Measurements from ENCODE around the gene INTS14. TPM values are rescaled to one million over a fixed set of nuclear protein-coding genes. Genes with fewer than 3 reads are reported as not detected.
"Not testable (repeated sequence)": the region's sequence is repeated elsewhere in the genome, so short reads cannot be mapped to it uniquely, and the experiment has no call there.

Gene INTS14
- total RNA-seq, 1 experiment from 2014 or later: 53.7 TPM

DNA sequence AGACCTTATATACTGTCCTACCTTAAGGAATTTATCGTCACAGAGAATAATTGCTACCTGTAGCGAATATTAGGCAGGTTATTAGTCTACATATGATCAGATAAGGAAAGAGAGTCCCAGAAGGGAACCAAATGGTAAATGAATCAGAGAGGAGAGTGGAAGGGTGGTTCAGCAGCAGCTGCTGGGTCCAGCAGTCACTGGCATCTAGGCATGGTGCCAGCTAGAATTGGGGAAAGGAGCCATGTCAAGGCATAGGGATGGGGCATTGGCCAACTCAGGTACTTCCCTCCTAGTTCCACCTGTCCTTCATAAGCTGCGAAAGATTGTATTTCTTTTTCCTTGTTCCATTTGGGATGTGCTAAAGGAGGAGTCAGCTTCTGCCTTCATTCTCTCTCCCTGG is 57.2 kb downstream of the INTS14 start:
- Histone ChIP-seq H3K4me1 (replicated peaks; ENCODE audit: insufficient read depth) (no peaks in the 10 kb centered on the region), H3K4me3 (no peak overlapping the region), H2AFZ (no peak overlapping the region), H3K9me3 (ENCODE audit: insufficient read depth, low read depth) (no peaks in the 10 kb centered on the region), H3K27ac (no peak overlapping the region), H4K20me1 (ENCODE audit: insufficient read depth) (no peaks in the 10 kb centered on the region), H3K36me3 (ENCODE audit: low read depth) (no peaks in the 10 kb centered on the region), H3K9me2 (ENCODE audit: insufficient read depth) (no peaks in the 10 kb centered on the region), H3K79me2 (ENCODE audit: low read depth) (peaks cover 3% of the 10 kb centered on the region; the same call in 1 of the 2 replicates), H3K4me2 (no peak overlapping the region), H3F3A (ENCODE audit: insufficient read depth, low read depth) (0 out of 2 replicates have a peak, but pooled peaks cover 7% of the 10 kb centered on the region), H3K27me3 (ENCODE audit: insufficient read depth, low read depth) (no peaks in the 10 kb centered on the region)
- no peak for DNase-seq
- intact Hi-C loops (cut with micrococcal nuclease; ENCODE audit: unreplicated experiment): no loop called here
- ChIA-PET CTCF (interaction anchor here (0.6 kb wide), 1 partner anchor 1359 kb away, joined by 6 read pairs; no protein-coding TSS in a partner anchor), POLR2A (ENCODE audit: unreplicated experiment) (no interaction called here)
- TF ChIP-seq EZH2 (IDR thresholded peaks at IDR 0.05; ENCODE audit: low read depth) (no peak), CTCF (conservative IDR thresholded peaks at IDR 0.05) (no peak)
- BruUV-seq (replicated peaks): no TSS peak

DNA sequence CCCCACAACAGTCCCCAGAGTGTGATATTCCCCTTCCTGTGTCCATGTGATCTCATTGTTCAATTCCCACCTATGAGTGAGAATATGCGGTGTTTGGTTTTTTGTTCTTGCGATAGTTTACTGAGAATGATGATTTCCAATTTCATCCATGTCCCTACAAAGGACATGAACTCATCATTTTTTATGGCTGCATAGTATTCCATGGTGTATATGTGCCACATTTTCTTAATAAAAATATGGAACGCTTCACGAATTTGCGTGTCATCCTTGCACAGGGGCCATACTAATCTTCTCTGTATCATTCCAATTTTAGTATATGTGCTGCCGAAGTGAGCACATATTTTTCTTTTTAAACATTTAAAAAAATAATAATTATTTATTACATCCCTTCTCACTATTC is 58.1 kb downstream of the INTS14 start:
- H3K4me3 ChIP-seq; H3K27ac ChIP-seq; H3K4me1 ChIP-seq (replicated peaks; ENCODE audit: insufficient read depth); POLR2A ChIA-PET (ENCODE audit: unreplicated experiment); H3F3A ChIP-seq (ENCODE audit: insufficient read depth, low read depth); H3K9me2 ChIP-seq (ENCODE audit: insufficient read depth); DNase-seq; H3K79me2 ChIP-seq (ENCODE audit: low read depth); H3K9me3 ChIP-seq (ENCODE audit: insufficient read depth, low read depth); intact Hi-C loops (cut with micrococcal nuclease; ENCODE audit: unreplicated experiment); H4K20me1 ChIP-seq (ENCODE audit: insufficient read depth); H3K27me3 ChIP-seq (ENCODE audit: insufficient read depth, low read depth); H2AFZ ChIP-seq; H3K4me2 ChIP-seq; BruUV-seq (replicated peaks); H3K36me3 ChIP-seq (ENCODE audit: low read depth): not testable (repeated sequence)
- CTCF ChIA-PET: interaction anchor here (0.6 kb wide), 1 partner anchor 1360 kb away, joined by 6 read pairs; no protein-coding TSS in a partner anchor

GRCh38 chr15:65551183-65551582 is 59.7 kb downstream of the INTS14 start:
- no TSS peak for BruUV-seq (replicated peaks)
- no peaks in the 10 kb centered on the region for H4K20me1 ChIP-seq (ENCODE audit: insufficient read depth)

More at GRCh38 chr15:65551183-65551582, 59.7 kb downstream of the INTS14 start:
- H2AFZ ChIP-seq: no peak overlapping the region
- H3K27ac ChIP-seq: no peak overlapping the region
- H3K27me3 ChIP-seq (ENCODE audit: insufficient read depth, low read depth): no peaks in the 10 kb centered on the region
- 0 out of 2 replicates have a peak, but pooled peaks cover 7% of the 10 kb centered on the region for H3F3A ChIP-seq (ENCODE audit: insufficient read depth, low read depth)
- H3K79me2 ChIP-seq (ENCODE audit: low read depth): peaks cover 11% of the 10 kb centered on the region
- H3K9me3 ChIP-seq (ENCODE audit: insufficient read depth, low read depth): no peaks in the 10 kb centered on the region
- POLR2A ChIA-PET (ENCODE audit: unreplicated experiment): interaction anchor here (0.9 kb wide), 1 partner anchor 52 kb away, joined by 3 read pairs; no protein-coding TSS in a partner anchor
- no peaks in the 10 kb centered on the region for H3K4me1 ChIP-seq (replicated peaks; ENCODE audit: insufficient read depth)
- no peak for DNase-seq
- no peak overlapping the region for H3K4me2 ChIP-seq
- CTCF ChIA-PET: interaction anchor here (0.6 kb wide), 1 partner anchor 133 kb away, joined by 6 read pairs; no protein-coding TSS in a partner anchor
- H3K36me3 ChIP-seq (ENCODE audit: low read depth): no peaks in the 10 kb centered on the region
- intact Hi-C loops (cut with micrococcal nuclease; ENCODE audit: unreplicated experiment): no loop called here
- no peak for TF ChIP-seq EZH2 (IDR thresholded peaks at IDR 0.05; ENCODE audit: low read depth)
- no peak for TF ChIP-seq CTCF (conservative IDR thresholded peaks at IDR 0.05)
- H3K4me3 ChIP-seq: no peak overlapping the region
- no peaks in the 10 kb centered on the region for H3K9me2 ChIP-seq (ENCODE audit: insufficient read depth)

All from PC-9 (cell line).